AG10803 (cell line): ENCODE measurements around the gene ARID1B.
"Not testable (repeated sequence)": the region's sequence is repeated elsewhere in the genome, so short reads cannot be mapped to it uniquely, and the experiment has no call there.

ENCODE experiments used
- DNase-seq: peaks from one replicate; pipeline ENCODE4 v3.0.0; 2010; ENCODE audit warnings: low read depth
- H3K4me3 ChIP-seq: 2 replicates; pipeline ENCODE4 v1.5.1; 2011; ENCODE audit warnings: mild to moderate bottlenecking, low read length, control low read depth
- CTCF ChIP-seq: conservative IDR thresholded peaks from 2 replicates; pipeline ENCODE4 v1.5.1; 2011; ENCODE audit warnings: mild to moderate bottlenecking, low read length, control low read depth, inconsistent platforms

The ARID1B gene

GRCh38 chr6:157143890-157144798 lies 367.0 kb downstream of the ARID1B start:
- DNase-seq = no peak
- H3K4me3 ChIP-seq = no peak overlapping the region
- TF ChIP-seq CTCF = no peak

GRCh38 chr6:157144859-157145568 lies 367.8 kb downstream of the ARID1B start:
- DNase-seq = no peak
- no peak for TF ChIP-seq CTCF
- no peak overlapping the region for H3K4me3 ChIP-seq

- no peak overlapping the region for H3K4me3 ChIP-seq
- no peak for TF ChIP-seq CTCF
- DNase-seq = no peak
These were observed 368.6 kb downstream of the ARID1B start for GRCh38 chr6:157145656-157146285.

- H3K4me3 ChIP-seq, DNase-seq: not testable (repeated sequence)
These were observed 370.2 kb downstream of the ARID1B start for GRCh38 chr6:157147054-157148026.

GRCh38 chr6:157148391-157149323 lies 371.5 kb downstream of the ARID1B start:
- DNase-seq = peak; percentile 93
- TF ChIP-seq CTCF = no peak
- H3K4me3 ChIP-seq = peak overlapping the region; percentile 22

- no peak for DNase-seq
- H3K4me3 ChIP-seq = no peak overlapping the region
- TF ChIP-seq CTCF = no peak
These were observed 372.9 kb downstream of the ARID1B start for GRCh38 chr6:157150076-157150475.
